Right hindlimb (tissue), 1 donor: ENCODE results near the gene ENGASE.

Experiments
- DNase-seq: peaks from one replicate; pipeline ENCODE4 v3.0.0-alpha.2; 2018

ENGASE gene

DNA sequence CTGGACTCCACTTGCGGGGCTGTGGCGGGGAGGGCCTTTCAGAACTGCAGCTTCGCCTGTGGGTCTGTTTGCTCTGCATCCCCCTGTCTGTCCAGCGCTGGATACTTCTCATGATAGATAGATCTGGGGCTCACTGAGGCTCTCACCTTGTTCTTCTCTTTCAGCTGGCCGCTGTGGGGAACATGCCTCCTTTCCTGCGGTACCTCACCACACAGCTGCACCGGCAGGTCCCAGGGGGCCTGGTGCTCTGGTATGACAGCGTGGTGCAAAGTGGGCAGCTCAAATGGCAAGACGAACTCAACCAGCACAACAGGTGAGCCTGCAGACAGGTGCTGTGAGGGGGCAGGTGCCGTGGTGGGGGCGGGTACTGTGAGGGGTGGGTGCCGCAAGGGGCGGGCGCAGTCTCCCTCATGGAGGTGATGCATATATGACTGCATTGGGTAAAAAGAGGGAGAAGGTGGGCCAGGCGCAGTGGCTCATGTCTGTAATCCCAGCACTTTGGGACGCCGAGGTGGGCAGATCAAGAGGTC lies 6.2 kb downstream of the ENGASE start:
- no peak for DNase-seq

DNA sequence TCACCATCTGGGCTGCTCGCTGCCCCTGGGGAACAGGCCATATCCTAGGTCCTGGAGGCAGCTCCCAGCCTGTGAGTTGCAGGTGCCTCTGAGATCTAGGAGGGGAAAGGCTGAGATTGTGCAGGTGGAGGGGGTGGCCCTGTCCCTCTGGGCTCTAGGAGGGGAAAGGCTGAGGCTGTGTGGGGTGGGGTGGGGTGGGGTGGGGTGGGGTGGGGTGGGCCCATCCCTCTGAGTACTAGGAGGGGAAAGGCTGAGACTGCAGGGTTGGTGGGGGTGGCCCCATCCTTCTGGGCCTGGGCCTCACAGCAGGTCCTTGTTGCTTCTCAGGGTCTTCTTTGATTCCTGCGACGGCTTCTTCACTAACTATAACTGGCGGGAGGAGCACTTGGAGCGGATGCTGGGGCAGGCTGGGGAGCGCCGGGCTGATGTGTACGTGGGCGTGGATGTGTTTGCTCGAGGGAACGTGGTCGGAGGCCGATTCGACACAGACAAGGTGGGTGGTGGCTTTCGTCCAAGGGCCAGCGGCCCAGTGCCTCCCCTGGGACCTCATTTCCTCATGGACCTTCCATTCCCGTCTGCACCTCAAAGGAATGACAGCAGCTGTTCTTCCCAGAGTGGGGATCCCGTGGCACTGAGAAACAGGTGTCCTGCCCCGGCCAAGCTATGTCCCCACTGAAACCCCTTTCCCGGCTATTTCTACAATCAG lies 7.1 kb downstream of the ENGASE start:
- DNase-seq = no peak

DNA sequence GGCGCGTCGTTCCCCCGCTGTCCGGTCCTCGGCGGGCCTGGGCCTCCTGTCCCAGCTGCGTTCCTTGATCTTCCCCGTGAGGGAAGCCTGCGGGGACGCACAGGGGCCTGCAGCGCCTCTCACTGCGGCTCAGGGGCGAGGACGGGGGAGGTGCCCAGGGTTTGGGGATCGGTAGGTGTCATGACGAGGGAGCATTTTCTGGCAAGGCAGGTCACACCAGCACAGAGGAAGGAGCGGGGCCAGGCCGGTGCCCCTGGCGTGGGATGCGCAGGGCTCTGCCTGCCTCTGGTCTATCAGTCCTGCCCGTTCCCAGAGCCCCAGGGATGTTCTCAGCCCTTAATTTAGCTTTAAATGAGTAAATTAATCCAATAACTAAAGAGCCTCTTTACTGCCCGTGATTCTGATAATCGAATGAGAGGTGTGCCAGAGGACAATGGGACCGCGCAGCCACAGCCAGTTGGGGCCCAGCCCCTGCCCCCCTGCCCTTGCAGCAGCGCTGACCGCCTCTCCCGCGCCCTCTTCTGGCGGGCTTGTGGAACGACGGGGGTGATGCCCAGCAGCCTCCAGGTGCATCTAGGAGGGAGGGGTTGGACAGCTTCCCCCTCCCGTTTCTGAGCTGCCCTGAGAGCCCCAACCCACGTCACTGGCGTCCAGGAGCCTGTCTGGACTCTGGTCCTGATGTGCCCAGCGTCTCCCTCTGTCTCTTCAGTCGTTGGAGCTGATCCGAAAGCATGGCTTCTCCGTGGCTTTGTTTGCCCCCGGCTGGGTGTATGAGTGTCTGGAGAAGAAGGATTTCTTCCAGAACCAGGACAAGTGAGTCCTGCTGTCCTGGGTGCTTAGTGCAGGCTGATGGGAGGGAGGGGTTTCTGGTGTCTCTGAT lies 7.9 kb downstream of the ENGASE start:
- no peak for DNase-seq

DNA sequence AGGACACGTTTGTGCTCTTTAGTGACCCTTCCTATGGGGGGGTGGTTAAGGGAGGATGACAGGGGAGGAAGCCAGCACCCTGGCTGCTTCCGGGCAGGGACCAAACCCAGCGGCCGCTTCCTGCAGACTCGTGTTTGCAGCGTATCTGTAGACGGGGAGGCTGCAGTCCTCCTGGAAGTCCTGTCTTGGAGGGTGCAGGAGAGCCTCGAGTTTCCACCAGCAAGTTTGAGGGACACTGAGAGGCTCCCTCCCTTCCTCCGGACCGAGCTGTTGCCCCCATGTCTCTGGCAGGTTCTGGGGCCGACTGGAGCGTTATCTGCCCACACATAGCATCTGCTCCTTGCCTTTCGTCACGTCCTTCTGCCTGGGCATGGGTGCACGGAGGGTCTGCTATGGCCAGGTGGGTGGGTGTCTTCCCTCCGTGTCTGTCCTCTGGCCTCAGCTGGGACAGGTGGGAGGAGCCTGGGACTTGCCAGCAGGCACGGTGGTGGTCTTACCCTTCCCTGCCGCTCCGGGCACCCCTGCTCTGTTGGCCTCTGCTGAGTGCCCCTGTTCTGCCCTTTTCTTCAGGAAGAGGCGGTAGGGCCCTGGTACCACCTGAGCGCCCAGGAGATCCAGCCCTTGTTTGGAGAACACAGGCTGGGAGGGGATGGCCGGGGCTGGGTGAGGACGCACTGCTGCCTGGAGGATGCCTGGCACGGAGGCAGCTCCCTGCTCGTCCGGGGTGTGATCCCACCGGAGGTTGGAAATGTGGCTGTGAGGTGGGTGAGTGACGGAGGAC lies 8.8 kb downstream of the ENGASE start:
- DNase-seq = no peak

DNA sequence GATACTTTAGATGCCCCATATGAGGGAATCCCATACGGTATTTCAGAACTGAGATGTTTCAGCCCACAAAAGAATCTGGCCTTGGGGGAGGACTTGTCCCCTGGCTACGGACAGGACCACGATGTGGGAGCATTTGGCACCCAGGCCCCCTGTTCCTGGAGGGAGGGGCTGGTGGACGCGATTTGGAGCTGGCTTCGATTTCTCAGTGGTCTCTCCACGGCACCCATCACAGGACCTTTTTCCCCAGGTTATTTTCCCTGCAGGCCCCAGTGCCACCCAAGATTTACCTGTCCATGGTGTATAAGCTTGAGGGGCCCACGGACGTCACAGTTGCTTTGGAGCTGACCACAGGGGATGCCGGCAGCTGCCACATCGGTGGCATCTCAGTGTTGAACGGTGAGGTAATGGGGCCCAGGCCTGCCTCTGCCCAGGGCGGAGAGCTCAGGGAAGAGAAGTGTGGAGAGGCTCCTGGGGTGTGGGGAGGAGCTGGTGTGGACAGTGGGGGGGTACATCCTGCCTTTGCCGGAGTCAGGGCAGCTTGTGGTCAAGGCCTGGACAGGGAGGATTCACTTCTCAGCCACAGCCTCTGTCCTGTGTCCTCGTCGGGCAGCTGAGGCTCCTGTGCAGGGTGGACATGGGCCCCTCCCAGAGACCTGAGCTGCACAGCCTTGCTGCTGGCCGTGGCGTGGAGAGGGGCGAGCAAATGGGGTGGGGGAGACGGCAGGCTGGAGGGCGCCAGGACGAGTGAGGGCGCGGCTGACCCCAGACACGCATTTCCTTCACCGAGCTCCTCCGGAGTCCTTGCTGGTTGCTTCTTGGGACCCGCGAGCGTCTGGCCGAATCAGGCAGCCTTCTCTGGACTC lies 9.9 kb downstream of the ENGASE start:
- no peak for DNase-seq

DNA sequence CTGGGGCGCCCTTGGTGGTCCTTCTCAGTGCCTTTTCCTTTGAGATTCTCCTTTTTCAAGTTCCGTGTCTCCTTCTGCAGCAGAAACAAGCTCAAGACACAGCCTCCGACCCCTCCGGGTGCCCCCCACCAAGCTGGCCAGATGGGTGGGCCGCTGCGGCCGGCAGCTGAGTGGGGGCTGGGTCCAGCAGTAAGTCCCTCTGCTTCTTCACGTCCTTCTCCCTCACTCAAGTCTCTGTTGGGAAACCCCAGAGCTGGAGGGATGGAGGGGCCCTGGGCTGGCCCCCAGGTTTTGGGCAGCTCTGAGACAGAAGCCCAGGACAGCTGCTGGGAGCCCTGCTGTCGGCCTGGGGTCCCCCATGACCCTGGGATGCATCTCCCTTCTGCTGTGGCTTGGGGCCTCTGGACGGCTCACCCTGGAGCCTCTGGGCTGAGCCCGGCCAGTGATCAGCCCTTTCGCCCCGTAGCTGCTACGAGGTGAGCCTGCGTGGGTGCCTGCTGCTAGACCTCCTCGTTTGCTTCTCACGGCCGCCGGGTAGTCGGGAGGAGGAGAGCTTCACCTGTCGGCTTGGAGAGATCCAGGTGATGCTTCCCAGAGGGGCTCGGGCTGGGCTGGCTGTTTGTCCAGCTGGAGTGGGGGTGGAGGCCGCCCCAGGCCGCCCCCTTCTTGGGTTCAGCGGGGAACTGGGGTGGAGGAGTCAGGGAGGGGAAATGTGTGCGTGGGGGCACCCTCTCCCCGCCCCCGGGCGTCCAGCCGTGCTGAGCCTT lies 10.7 kb downstream of the ENGASE start:
- DNase-seq = no peak

DNA sequence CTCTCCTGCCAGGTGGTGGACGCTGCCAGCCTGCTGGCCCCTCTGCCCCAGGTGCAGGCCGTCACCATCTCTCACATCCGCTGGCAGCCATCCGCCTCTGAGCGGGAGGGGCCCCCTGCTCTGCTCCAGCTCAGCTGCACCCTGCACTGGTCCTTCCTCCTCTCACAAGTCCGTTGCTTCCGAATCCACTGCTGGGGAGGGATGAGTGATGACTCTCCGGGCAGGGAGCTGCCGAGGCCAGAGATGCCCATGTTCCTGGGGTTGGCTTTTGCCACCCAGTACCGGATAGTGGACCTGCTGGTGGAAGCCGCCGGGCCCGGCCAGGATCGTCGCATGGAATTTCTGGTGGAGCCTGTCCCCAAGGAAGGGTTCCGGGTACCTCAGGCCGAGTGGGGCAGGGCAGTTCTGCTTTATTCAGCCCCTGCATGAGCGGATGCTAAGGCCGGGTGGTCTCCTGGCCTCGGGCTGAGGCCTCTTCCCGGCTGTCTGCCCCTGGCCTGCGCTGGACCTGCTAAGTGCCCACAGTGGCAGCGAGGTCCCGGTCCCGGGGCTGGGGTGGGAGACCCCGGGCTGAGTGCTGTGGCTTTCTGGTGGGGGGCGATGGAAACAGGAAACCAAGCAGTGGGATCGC lies 11.4 kb downstream of the ENGASE start:
- DNase-seq = no peak

DNA sequence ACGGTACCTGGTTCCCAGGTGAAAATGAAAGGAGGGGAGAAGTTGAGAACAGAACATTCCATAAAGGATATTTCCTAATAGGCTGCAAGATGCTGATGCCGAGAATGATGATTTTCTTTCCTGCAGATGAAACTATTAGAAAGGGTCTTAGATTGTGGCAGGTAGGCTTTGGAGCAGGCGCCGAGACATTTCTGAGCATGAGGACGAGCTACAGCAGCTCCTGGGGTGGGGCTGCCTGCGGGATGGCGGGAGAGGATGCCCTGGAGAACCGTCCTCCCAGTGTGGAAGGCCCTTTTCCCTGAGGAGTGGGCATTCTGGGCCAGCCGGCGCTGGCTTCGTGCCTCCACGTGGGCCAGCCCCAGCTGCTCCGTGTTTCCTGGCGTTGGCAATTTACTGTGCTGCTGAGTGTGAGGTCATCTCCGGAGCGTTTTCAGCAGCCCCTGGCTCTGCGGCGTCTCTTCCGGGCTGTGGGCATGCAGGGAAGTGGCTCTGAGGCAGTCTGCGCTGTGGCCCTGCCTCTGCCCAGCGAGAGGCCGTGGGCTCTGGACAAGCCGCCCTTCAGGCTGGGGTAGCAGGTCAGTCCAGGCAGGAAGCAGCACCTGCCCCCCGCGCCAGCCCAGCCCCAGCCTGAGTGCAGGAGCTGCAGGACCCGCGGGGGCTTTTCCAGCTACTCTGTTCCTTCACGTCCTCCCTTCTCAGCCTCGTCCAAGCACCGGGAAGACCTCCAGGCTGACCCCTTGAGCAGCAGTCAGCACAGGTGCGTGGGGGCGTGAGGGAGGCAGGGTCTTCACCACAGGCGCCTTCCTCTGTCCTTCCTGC lies 12.2 kb downstream of the ENGASE start:
- DNase-seq = no peak

DNA sequence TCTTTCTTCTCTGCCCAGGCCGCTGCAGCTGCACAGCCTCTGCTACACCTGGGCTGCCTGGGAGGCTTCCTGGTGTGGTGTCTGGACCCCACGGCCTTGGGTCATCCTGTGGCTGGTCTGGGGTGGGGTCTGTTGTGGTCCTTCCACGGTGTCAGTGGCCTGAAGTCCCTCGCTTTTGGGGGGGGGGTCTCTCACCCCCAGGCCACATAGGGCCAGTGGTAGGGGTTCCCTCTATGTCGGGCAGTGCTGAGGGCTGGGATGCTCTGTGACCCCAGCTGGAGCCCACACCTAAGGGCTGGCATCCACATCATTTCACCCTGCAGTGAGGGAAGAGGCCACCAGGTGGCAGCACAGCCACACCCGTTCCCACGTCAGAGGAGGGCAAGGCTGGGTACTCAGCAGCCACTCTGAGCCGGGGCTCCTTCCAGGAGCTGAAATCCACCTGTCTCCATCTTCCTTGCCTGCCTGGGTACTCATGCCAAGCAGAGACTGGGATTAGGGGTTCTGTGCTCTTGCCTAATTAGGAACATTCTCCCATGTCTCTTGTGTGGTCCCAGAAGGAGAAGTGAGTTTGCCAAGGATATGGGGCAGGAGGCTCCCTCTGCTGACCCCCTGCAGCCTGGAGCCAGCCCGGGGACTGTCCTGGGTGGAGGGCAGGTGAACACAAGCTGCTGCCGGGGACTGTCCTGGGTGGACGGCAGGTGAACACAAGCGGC lies 13.0 kb downstream of the ENGASE start:
- peak; percentile 75 for DNase-seq

DNA sequence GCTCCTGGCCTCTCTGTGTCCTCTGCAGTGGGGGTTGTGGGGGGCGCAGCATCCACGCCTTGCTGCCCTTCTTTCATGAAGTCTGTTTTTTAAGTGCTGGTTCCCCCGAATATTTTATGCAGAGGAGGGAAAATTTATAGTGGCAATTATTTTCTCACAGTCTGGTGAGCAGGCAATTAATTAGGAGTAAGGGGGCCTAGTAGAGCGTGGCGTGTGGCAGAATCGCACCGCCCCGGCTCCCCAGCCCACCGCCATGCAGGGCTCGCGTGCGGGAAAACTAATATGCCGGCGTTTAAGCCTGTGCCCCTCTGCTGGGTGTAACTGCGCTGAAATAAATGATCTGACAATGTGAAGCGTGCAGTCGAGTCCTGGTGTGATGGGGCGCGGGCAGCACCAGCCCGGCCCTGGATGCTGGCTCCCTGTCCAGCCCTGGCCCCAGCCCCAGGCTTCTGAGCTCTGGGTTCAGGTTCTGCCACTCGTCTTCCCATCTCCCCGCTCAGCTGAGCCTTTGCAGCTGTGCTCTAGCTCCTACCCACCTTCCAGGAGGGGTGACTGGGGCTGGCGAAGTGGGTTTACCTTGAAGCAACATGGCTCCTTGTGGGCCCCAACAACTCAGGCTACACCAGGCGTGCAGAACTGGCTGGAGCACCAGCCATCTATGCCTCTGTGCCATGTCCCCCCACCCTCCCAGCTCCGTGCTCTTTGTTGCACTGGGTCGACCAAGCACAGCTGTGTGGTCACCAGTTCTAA lies 13.8 kb downstream of the ENGASE start:
- DNase-seq = no peak

DNA sequence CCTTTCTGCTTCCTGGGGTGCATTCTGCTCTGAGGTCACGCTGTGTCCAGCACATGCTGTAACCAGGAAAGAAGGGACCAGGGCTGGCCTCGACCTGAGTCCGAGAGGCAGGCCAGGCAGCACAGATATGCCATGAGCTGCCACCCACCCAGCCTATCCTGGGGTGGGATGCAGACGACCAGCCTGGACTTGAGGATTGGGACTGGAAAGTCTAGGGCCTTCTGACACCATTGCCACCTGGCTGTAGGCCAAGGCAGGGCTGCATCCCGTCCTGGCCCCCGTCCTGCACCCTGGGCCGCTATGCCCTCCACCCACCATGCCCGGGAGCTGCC lies 14.3 kb downstream of the ENGASE start:
- DNase-seq = no peak

DNA sequence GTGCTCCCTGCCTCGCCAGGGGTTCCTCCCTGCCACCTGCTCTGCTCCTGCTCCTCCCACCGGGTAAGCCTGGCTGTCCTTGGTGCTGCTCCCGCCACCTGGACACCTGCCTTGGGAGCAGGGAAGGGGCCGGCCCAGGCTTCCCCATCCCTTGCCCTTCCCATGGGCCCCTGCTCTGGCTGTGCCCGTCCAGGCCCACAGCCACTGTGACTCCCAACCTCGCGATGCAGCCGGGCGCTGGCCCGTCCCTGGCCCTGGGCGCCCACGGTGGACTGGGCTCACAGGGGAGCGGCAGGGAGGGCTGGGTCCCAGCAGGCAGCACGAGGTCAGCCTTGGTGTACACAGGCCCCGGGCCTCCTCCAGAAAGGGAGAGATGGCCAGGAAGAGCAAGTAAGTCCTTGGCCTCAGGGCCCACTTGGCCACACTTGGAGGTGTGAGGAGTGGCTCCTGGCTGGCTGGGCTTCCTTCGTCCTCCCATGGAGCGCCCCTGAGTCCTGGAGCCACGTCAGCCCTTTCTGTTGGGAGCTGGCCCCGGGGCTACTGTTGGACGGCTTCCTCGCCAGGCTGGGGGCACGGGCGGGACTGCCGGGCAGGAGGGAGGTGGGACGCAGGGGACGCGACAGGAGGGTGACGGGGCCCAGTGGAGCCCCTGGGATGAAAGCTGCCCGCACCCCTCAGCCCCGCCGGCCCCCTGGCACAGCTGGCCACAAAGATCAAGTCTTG lies 15.3 kb downstream of the ENGASE start:
- DNase-seq = no peak

DNA sequence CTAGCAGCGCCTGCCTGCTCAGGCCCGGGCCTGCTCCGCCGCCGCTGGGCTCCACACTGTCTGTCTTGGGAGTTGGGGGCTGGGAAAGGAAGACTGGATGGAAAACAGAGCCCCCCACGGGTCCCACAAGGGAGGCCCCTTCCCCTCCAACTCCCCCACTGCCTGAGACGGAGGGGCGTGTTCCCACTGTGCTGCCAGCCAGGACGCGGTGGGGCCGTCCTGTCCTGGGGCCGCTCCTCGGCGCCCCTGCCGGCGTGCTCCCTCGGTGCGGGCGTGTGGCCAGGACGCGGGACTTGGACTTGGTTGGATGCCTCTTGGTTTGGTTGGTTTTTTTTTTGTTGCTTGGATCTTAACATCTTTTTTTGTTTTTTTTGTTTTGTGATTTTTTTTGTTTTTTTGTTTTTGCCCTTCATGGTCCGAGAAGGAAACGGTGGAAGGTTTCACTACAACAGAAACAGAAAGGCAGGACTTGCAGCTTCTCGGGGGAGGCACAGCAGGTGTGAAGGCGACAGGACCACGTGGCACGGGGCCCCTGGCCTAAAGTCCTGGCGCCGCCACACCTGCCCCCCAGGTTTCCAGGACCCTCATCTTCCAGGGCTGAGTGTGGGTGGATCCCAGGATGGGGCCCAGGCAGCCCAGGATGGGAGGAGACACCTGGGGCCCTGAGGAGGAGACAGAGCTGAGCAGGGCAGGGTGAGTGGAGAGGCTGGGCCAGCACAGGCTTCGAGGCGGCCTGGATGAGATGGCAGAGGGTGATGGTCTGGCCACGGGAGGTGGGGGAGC lies 16.0 kb downstream of the ENGASE start:
- DNase-seq = no peak

DNA sequence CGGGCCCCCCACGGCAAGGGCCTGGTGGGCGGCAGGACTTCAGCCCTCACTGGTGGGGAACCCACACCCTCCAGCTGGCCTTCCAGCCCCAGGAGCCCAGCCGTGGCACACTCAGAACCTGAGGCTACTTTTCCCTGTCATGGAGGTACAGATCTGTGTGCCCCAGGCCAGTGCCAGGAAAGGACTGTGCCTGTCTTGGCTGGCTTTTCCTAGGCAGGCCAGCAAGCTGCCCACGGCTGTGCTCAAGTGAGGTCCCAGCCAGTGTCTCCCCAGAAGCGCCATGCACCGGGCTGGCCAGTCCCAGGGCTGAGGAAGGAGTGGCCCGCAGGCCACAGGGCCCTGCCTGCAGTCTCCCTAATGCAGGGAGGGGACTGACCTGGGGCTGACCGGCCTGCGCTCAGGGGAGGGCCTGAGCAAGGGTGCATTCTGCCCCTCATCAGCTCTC lies 16.6 kb downstream of the ENGASE start:
- no peak for DNase-seq

DNA sequence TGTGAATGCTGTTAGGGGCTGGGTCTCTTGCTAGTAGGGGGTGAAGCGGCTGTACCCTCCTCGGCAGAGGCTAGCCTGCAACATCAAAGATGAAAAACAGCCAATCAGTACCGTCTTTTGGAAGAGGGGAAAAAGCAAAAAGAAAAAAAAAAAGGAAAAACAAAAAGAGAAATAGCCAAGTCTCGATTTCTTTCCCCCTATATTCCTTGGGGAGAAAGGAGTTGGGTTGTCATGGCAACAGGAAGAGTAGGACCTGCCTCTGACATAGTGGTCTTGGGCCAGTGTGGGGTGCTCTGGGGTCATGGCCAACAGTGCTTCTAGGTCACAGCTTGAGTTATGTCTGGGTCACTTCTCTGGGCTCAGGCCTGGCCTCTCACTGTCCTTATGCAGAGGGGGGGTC lies 17.9 kb downstream of the ENGASE start:
- no peak for DNase-seq

DNA sequence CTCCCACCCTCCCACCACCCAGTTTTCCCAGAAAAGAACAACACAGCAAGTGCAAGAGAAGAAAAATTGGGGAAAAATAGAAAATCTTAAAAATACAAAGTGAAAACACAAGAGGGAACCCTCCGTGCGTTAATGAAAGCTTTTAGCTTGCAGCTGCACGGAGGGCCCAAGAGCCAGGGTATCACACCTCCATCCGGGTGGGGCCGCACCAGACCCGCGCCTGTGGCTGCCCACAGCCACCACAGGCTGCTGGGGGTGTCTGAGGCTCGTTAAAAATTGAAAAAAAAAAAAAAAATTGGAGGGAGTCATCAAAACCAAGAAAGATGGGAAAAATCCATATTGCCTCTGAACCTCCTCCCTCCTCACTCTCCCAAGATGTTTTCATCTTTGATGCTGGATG lies 18.6 kb downstream of the ENGASE start:
- no peak for DNase-seq

DNA sequence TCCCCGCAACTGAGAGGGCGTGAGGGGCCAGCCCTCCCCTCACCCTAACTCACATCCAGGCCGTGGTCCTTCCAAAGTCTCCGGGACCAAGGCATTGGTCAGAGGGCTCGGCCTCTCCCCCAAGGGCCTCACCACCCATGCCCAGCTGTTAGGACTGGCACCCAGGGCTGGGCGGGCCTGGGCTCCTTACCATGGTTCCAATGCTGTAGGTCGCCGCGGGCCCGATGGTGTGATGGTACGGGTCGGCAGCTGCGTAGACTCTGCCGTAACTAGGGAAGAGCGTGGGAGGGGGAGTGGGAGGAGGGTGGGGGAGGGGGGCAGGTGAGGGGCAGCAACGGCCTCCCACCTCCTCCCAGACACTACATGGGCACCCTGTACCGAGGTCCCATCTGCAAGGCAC lies 19.6 kb downstream of the ENGASE start:
- DNase-seq = no peak
